Measurements from ENCODE around the gene SLC25A53.

DNA sequence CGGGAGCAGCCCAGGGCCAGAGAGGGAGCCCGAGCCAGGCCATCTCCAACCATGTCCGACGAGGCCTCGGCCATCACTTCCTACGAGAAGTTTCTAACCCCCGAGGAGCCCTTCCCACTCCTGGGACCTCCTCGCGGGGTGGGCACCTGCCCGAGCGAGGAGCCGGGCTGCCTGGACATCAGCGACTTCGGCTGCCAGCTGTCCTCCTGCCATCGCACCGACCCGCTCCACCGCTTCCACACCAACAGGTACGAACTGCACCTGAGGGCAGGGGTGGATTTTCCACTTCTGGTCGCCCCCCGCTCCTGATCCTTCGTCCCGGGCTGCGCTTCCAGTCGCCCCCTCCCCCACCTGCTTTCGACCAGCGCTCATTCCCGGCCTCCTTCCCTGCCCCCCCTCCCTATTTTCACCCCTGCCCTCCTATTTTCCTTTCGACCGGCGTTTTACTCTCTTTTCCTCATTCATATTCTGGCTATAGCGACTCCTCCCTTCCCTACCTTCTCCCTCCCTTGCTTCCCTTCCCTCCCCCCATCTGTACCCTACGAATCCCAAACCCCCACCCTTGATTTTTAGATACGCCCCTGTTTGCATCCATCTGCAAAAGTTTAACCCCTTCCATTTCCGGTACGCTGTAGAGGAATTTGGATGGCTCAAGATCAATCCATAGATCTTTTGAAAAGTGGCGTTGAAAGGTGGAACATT is 10.1 kb upstream of the SLC25A53 start:
- no peak for TF ChIP-seq POLR2A (IDR thresholded peaks at IDR 0.05)
- TF ChIP-seq, protein P1, sequence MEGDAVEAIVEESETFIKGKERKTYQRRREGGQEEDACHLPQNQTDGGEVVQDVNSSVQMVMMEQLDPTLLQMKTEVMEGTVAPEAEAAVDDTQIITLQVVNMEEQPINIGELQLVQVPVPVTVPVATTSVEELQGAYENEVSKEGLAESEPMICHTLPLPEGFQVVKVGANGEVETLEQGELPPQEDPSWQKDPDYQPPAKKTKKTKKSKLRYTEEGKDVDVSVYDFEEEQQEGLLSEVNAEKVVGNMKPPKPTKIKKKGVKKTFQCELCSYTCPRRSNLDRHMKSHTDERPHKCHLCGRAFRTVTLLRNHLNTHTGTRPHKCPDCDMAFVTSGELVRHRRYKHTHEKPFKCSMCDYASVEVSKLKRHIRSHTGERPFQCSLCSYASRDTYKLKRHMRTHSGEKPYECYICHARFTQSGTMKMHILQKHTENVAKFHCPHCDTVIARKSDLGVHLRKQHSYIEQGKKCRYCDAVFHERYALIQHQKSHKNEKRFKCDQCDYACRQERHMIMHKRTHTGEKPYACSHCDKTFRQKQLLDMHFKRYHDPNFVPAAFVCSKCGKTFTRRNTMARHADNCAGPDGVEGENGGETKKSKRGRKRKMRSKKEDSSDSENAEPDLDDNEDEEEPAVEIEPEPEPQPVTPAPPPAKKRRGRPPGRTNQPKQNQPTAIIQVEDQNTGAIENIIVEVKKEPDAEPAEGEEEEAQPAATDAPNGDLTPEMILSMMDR (IDR thresholded peaks at IDR 0.05): no peak

All from thyroid gland (tissue), 4 donors.